Peyer's patch (tissue), 4 donors: Measurements from ENCODE around the gene YTHDC2. TPM values are rescaled to one million over a fixed set of nuclear protein-coding genes. Genes with fewer than 3 reads are reported as not detected.

ENCODE experiments used
- DNase-seq, 3 donors: peaks; one replicate each; pipeline ENCODE4 v3.0.0-alpha.2; 2017 to 2019
- H3K27ac ChIP-seq, 4 donors: fragments of 200-600 bp; sonication (generic); one replicate each; pipeline ENCODE4 v1.5.1; 2016 to 2019
- H3K27me3 ChIP-seq, 2 donors: fragments of 200-600 bp; sonication (generic); one replicate each; pipeline ENCODE4 v1.5.1; 2019
- H3K36me3 ChIP-seq, 3 donors: fragments of 200-600 bp; sonication (generic); one replicate each; pipeline ENCODE4 v1.5.1; 2016 to 2019
- H3K4me1 ChIP-seq, 4 donors: fragments of 200-600 bp; sonication (generic); one replicate each; pipeline ENCODE4 v1.5.1; 2016 to 2019
- H3K4me3 ChIP-seq, 4 donors: fragments of 200-600 bp; sonication (generic); 1 replicate in 3 of 4; 2 replicates in 1 of 4; pipeline ENCODE4 v1.5.1; 2016 to 2019; ENCODE audit warnings: mild to moderate bottlenecking in 1 of 4
- H3K9me3 ChIP-seq, 4 donors: fragments of 200-600 bp; sonication (generic); one replicate each; pipeline ENCODE4 v1.5.1; 2016 to 2019; ENCODE audit warnings: mild to moderate bottlenecking in 1 of 4
- CTCF ChIP-seq, 6 experiments: fragments of 450-650 bp in 4 of 6; fragments of 200-600 bp in 2 of 6; sonication (generic) in 1 of 6; IDR thresholded peaks; one replicate each; pipeline ENCODE4 v1.5.1; 2017 to 2019; ENCODE audit warnings: antibody characterized with exemption in 6 of 6, mild to moderate bottlenecking in 3 of 6, moderate library complexity in 1 of 6
- POLR2A ChIP-seq, 2 donors: fragments of 450-650 bp; IDR thresholded peaks; one replicate each; pipeline ENCODE4 v1.5.1; 2017; ENCODE audit warnings: antibody characterized with exemption in 2 of 2, mild to moderate bottlenecking in 2 of 2, moderate library complexity in 2 of 2
- total RNA-seq, 4 donors: library from RNA; depleted of rRNA; stranded (reverse); fragments of >200 nt; gene quantifications; one replicate each; pipeline ENCODE4 v1.1.0, GENCODE V29; 2016

The YTHDC2 gene
- total RNA-seq, 4 donors from 2014 or later = 27.4 to 39.1 (median 30.9) TPM

GRCh38 chr5:113552137-113552536 is 38.6 kb downstream of the YTHDC2 start:
- H3K4me1 ChIP-seq = no peaks in the 10 kb centered on the region
- H3K4me3 ChIP-seq = no peak overlapping the region
- peaks cover 0 to 52% (median 2%) of the 10 kb centered on the region in 3 donors for H3K36me3 ChIP-seq
- H3K27ac ChIP-seq = no peak overlapping the region
- no peak for DNase-seq
- TF ChIP-seq POLR2A (IDR thresholded peaks at IDR 0.05) = no peak
- no peak for TF ChIP-seq CTCF (IDR thresholded peaks at IDR 0.05)
- H3K27me3 ChIP-seq = no peaks in the 10 kb centered on the region
- no peaks in the 10 kb centered on the region for H3K9me3 ChIP-seq

- Histone ChIP-seq H3K27me3 (no peaks in the 10 kb centered on the region), H3K4me1 (no peaks in the 10 kb centered on the region), H3K4me3 (no peak overlapping the region), H3K27ac (no peak overlapping the region), H3K9me3 (no peaks in the 10 kb centered on the region), H3K36me3 (peaks cover 0 to 55% (median 2%) of the 10 kb centered on the region in 3 donors)
- TF ChIP-seq POLR2A (IDR thresholded peaks at IDR 0.05) (no peak), CTCF (IDR thresholded peaks at IDR 0.05) (no peak)
- no peak for DNase-seq
Measured at GRCh38 chr5:113552620-113553019, 39.1 kb downstream of the YTHDC2 start.

GRCh38 chr5:113562828-113563400 is 49.4 kb downstream of the YTHDC2 start:
- Histone ChIP-seq H3K27ac (no peak overlapping the region), H3K36me3 (peaks cover 0 to 68% (median 0%) of the 10 kb centered on the region in 3 donors), H3K4me1 (no peaks in the 10 kb centered on the region), H3K9me3 (no peaks in the 10 kb centered on the region), H3K4me3 (no peak overlapping the region), H3K27me3 (no peaks in the 10 kb centered on the region)
- no peak for DNase-seq
- no peak for TF ChIP-seq POLR2A (IDR thresholded peaks at IDR 0.05)
- TF ChIP-seq CTCF (IDR thresholded peaks at IDR 0.05) = no peak

GRCh38 chr5:113569396-113569795 is 55.9 kb downstream of the YTHDC2 start:
- Histone ChIP-seq H3K4me1 (no peaks in the 10 kb centered on the region), H3K36me3 (peaks cover 0 to 60% (median 0%) of the 10 kb centered on the region in 3 donors), H3K27me3 (no peaks in the 10 kb centered on the region), H3K9me3 (no peaks in the 10 kb centered on the region), H3K27ac (no peak overlapping the region), H3K4me3 (no peak overlapping the region)
- DNase-seq = no peak
- TF ChIP-seq POLR2A (IDR thresholded peaks at IDR 0.05) = no peak
- TF ChIP-seq CTCF (IDR thresholded peaks at IDR 0.05) = no peak

- no peaks in the 10 kb centered on the region for H3K27me3 ChIP-seq
- DNase-seq = no peak
- no peaks in the 10 kb centered on the region for H3K9me3 ChIP-seq
- H3K4me1 ChIP-seq = no peaks in the 10 kb centered on the region
- peaks cover 0 to 47% (median 0%) of the 10 kb centered on the region in 3 donors for H3K36me3 ChIP-seq
- no peak overlapping the region for H3K27ac ChIP-seq
- TF ChIP-seq POLR2A (IDR thresholded peaks at IDR 0.05) = no peak
- no peak for TF ChIP-seq CTCF (IDR thresholded peaks at IDR 0.05)
- no peak overlapping the region for H3K4me3 ChIP-seq
Measured at GRCh38 chr5:113572716-113573115, 59.2 kb downstream of the YTHDC2 start.

- Histone ChIP-seq H3K27ac (no peak overlapping the region), H3K4me3 (no peak overlapping the region), H3K4me1 (no peaks in the 10 kb centered on the region), H3K27me3 (no peaks in the 10 kb centered on the region), H3K9me3 (no peaks in the 10 kb centered on the region), H3K36me3 (peaks cover 0 to 30% (median 0%) of the 10 kb centered on the region in 3 donors)
- TF ChIP-seq POLR2A (IDR thresholded peaks at IDR 0.05) = no peak
- TF ChIP-seq CTCF (IDR thresholded peaks at IDR 0.05) = no peak
- DNase-seq = no peak
Measured at GRCh38 chr5:113574417-113574816, 60.9 kb downstream of the YTHDC2 start.
